Activated CD8-positive, alpha-beta memory T cell treated with anti-CD3 and anti-CD28 coated beads, Interleukin-2, amount 50 U/mL, for 48 hours (primary cell): ENCODE measurements around the gene SRSF4.
"Not testable (repeated sequence)": the region's sequence is repeated elsewhere in the genome, so short reads cannot be mapped to it uniquely, and the experiment has no call there.

ENCODE experiments used
- DNase-seq: peaks from one replicate; pipeline ENCODE4 v3.0.0-alpha.2; 2020

SRSF4 gene

DNA sequence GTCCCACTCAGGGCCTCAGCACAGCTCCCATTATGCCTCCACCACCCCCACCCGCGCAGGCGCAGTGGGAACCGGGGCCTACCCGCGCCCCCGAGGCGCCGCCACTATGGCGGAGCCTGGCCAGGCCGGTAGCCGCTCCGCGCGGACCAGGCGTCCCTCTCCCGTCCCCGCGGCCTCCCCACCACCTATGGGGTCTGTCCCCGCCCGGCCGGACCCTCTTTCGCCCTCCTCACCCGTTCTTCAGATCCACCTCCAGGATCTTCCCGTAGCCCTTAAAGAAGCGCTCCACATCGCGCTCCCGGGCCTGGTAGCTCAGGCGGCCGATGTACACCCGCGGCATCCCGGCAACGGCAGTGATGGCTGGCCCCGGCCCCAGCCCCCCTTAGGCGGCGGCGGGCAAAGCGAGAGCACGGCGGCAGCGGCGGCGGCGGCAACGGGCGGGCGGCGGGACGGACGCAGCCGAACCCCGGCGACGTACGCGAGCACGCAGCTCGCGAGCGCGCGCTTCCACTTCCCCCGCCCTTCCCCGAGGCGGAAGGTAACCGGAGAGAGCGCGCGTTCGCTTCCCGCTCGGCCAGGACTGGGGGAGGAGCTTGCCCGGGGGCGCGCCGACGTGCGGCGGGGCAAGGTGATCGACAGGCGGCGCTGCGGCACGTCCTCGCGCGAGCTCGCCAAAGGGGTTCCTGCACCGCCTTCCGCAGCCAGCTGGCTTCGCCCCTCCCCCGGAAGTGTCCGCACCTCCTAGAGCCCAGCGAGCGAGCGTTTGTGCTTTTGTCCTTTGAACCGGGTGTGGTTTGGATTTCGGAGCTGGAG lies at the start of gene SRSF4:
TSS of gene SRSF4 (minus strand) at position 488 of the 813 bp plus-strand sequence. CDS start at position 340, 148 bp downstream.
- peak; percentile 98 for DNase-seq

DNA sequence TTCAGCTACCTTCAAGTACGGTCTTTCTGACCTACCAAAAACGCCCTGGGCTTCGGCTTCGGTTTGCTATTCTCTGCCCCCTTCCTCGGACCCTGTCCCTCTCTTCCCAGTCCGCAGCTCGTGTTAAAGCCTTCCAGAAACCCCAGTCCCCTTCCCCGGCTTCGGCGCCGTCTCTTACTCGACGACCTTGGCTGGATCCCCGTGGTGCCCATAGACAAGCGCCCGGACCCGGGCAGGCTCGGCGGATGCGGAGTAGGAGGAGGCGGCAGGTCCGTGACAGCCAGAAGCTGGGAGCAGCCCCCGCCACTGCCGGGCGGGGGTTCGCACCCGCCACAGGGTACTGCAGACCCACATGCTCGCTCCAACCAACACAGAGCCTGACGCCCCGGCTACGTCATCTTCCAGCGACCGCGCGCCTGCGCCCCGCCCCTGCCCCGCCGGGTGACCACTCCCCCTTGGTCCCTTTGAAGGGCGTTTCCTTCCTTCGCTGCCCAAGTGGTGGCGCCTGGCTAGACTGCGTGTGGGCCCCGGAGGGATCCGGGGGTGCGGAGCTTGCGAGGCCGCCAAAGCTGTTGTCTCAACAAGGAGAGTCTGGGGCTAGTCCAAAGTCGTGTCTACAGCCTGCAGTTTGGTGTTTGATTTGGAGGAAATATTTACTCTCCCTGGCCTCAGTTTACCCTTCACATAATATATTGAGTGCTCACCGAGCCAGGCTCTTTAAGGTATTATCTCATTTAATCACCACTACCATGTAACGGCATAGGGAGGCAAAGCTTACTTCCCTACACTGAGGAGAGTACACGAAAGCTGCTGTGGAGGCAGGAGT lies 49.1 kb upstream of the SRSF4 start, which contains the start of gene MECR:
TSS of gene MECR (minus strand) at position 382 of the 826 bp plus-strand sequence. CDS start at position 354, 28 bp downstream.
- DNase-seq: peak; percentile 99

DNA sequence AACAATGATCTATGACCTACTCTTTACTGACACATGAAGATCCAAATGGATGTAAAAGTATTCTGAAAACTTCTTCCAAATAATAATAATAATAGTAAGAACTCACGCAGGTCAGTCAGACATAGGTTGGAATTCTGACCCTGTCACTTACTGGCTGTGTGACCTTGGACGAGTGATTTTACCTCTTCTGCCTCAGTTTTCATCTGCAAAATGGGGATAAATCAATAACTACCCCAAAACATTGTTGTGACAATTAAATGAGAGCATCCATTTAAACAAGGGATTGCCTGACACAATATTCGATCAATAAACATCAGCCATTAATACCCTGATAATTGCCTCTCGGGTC lies 48.5 kb upstream of the SRSF4 start:
- DNase-seq: no peak

GRCh38 chr1:29227511-29227910 lies 45.8 kb upstream of the SRSF4 start:
- DNase-seq: no peak

DNA sequence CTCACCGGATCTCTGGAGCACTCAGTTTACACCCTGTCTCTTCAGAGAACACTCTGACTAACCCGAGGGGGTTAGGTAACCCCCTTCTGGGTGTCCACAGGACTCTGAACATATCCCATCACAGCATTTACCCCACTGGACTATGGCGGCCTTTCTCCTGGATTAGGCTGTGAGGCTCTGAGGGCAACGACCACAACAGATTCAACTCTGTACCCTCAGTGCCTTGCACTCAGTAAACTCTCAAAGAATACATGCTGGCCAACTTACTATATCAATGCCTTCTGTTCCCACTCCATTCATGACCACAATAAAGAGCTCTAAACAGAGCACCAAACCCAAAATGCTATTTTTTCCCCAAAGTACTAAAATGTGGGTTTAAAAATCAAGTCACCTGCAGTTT lies 43.7 kb upstream of the SRSF4 start:
- DNase-seq: no peak

DNA sequence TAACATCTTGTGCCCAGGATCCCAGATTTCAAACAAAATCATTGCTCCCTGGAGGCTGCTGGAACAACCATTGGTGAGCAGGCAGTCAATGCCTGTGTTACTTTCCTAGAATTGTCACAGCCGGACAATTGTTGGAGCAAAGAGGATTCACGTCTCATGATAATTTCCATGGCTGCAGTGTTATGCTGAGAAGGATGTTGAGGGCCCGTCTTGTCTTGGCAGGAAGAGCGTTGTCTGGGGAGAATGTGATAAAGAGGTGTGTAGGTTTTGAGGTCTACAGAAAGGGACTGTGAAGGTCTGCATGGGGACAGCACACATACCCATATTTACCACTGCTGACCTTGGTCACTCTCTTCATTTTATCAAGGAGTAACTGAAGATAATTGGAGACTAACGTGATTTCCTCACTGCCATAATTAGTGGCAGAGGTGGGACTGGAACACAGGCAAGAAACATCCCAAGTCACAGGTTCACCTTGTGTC lies 42.7 kb upstream of the SRSF4 start:
- no peak for DNase-seq

DNA sequence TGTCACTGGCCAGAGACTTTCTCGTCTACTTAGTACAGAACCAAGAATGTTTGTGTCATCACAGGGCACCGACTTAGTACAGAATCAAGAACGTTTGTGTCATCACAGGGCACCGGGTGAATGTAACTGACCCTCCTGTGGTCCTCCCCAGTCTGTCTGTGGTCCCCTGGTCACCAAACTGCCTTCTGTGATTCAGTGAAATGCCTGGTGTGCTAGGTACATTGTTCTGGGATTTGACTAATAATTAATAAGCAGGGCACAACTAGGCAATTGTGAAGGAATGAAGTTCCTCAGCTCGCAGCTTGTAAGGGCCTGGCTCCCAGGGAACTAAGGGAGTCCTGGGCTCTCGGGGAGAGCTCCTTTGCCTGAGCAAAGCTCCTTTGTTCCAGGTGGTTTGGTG lies 41.8 kb upstream of the SRSF4 start:
- DNase-seq: no peak

- no peak for DNase-seq
Observed at GRCh38 chr1:29222686-29223085, 41.0 kb upstream of the SRSF4 start.

DNA sequence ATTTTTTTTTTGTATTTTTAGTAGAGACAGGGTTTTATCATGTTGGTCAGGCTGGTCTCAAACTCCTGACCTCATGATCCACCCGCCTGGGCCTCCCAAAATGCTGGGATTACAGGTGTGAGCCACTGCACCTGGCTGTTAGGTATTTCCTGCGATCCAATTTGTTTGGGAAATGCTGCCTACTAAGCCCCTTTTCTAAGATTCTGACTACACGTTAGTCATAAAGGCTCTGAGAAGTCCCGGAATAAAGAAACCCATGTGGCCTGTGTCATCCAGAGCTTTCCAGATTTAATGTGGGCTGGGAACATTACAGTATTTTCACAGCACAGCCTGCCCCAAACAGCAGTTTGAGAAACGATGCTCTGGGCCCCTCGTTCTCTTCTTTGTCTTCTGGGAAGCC lies 40.6 kb upstream of the SRSF4 start:
- DNase-seq: not testable (repeated sequence)

DNA sequence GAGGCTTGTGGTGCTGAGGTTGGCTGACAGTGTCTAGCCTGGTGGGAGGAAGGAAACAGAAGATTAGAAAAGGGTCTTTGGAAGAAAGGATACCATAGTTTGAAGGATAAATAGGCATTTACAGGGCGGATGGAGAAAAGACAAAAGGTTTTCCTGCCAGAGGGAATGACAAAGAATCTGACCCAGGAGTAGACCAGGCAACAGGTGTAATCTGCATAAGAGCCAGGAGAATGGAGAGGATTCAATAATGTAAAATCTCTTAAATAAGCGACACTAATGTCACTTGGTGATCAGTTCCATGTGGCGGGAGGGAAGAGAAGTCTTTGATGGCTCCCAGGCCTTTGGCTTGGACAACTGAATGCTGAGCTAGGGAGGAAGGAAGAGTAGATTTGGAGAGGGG lies 39.6 kb upstream of the SRSF4 start:
- DNase-seq: no peak

- no peak for DNase-seq
Observed at GRCh38 chr1:29218223-29218622, 36.5 kb upstream of the SRSF4 start.

- no peak for DNase-seq
Observed at GRCh38 chr1:29217633-29218032, 35.9 kb upstream of the SRSF4 start.

- no peak for DNase-seq
Observed at GRCh38 chr1:29213055-29213454, 31.4 kb upstream of the SRSF4 start.

- DNase-seq: no peak
Observed at GRCh38 chr1:29211086-29212030, 29.7 kb upstream of the SRSF4 start.

DNA sequence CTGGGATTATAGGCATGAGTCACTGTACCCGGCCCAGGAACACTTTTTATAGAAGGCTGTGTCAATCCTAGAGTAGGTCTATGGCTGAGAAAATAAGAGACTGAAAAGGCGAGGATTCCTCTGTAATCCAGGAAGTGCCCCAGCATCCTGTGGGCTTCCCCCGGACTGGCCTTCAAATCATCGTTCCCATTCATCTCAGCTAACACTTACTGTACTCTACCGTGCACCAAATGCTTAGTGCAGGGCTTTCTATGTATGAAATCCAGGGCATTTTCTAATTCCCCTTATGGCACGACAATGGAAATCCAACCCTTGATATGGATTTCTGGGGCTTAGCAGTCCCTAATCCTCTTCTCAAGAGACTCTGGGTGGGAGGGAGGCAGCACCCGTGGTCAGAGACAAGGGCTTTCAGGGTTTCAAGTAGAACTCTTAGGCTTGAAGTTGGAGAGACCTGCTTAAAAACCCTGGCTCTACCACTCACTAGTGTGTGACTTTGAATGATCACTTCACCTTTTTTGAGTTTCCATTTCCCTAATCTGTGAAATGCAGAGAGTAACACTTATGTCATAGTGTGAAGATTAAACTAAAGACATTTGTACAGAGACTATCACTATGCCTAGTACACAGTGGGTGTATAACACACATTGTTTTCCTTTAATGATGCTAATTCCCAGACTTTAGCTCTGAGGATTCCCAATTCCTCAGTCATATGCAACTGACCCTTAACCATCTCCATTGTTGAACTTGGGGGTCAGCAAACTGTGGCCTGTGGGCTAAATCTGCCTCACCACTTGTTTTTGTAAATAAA lies 28.8 kb upstream of the SRSF4 start:
- no peak for DNase-seq

- DNase-seq: no peak
Observed at GRCh38 chr1:29209173-29209572, 27.5 kb upstream of the SRSF4 start.

GRCh38 chr1:29208442-29208841 lies 26.7 kb upstream of the SRSF4 start:
- no peak for DNase-seq

DNA sequence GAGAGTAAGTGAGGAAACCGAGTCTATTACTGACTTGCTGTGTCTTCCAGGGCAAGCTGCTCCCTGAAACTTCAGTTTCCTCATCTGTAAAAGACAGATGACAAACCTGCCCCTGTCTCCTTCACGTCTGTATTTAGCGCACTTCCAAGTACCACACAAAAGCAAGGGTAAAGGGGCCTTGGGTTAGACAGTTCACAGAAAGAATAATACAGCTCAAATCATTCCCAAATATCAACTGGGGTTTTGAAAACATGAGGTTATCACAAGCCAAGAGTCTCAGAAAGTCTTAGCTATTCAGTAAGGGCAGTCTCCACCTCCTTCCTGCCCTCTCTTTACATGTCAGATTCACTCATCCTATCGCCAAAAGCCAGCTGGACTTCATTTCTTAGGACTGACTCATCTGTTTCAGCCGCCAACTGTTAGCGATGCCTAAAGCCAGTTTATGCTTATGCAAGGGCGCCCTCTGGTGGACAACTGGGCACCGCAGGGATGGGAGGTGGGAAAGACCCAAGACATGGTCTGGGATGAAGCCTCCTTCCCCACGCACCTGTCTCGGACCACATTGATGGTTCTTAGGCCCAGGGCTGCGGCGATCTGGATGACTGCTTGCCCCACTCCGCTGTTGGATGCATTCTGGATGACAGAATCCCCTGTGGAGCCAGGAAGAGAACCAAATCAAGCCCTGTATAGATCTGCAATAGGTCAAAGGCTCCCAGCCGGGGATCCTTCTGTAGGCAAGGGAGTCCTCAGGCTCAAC lies 21.1 kb upstream of the SRSF4 start:
- peak; percentile 99 for DNase-seq

DNA sequence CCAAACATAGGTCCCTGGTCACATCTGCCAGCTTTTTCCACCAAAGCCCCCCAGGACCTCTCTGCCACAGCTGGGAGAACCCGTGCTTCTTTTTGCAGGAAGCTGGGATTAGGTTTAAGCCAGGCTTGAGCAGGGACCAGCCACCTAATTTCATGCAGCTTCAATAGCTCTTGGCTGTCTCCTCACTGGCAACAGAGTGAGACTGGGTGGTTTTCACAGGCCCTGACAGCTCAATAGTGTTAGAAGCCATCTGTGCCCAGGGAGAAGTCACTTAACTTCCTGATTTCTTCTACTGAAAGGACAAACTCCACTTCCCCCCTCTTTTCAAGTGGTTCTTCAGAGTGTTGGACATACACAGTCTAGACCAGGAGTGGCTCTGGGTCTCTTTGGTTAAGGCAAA lies 20.4 kb upstream of the SRSF4 start:
- DNase-seq: no peak

GRCh38 chr1:29201595-29202051 lies 19.9 kb upstream of the SRSF4 start:
- DNase-seq: peak; percentile 58
